Uterus (tissue), 4 donors: ENCODE data around the gene CFAP20DC. TPM values are rescaled to one million over a fixed set of nuclear protein-coding genes. Genes with fewer than 3 reads are reported as not detected.

Source experiments
- DNase-seq, 2 donors: peaks; one replicate each; pipeline ENCODE4 v3.0.0-alpha.2; 2019 to 2020
- H3K27ac ChIP-seq, 2 donors: fragments of 200-600 bp; sonication (generic); 1 replicate in 1 of 2; 2 replicates in 1 of 2; pipeline ENCODE4 v1.5.1; 2016 to 2018
- H3K27me3 ChIP-seq, 2 donors: fragments of 200-600 bp; sonication (generic); one replicate each; pipeline ENCODE4 v1.5.1; 2018 to 2019; ENCODE audit warnings: control low read depth in 1 of 2
- H3K36me3 ChIP-seq, 2 donors: fragments of 200-600 bp; sonication (generic); one replicate each; pipeline ENCODE4 v1.5.1; 2019; ENCODE audit warnings: control low read depth in 1 of 2
- H3K4me1 ChIP-seq, 2 donors: fragments of 200-600 bp; sonication (generic); one replicate each; pipeline ENCODE4 v1.5.1; 2018 to 2019; ENCODE audit warnings: control low read depth in 1 of 2
- H3K4me3 ChIP-seq, 2 donors: fragments of 200-600 bp; sonication (generic); 1 replicate in 1 of 2; 2 replicates in 1 of 2; pipeline ENCODE4 v1.5.1; 2018 to 2019; ENCODE audit warnings: mild to moderate bottlenecking in 1 of 2
- H3K9me3 ChIP-seq, 2 donors: fragments of 200-600 bp; sonication (generic); one replicate each; pipeline ENCODE4 v1.5.1; 2019; ENCODE audit warnings: control low read depth in 1 of 2
- CTCF ChIP-seq, 4 experiments: fragments of 200-600 bp in 2 of 4; fragments of 450-650 bp in 2 of 4; sonication (generic) in 2 of 4; IDR thresholded peaks; one replicate each; pipeline ENCODE4 v1.5.1; 2016 to 2019; ENCODE audit warnings: antibody characterized with exemption in 4 of 4, mild to moderate bottlenecking in 2 of 4, moderate library complexity in 1 of 4
- POLR2A ChIP-seq, 2 donors: fragments of 450-650 bp; IDR thresholded peaks; one replicate each; pipeline ENCODE4 v1.6.1; 2016; ENCODE audit warnings: antibody characterized with exemption in 2 of 2, mild to moderate bottlenecking in 1 of 2, moderate library complexity in 1 of 2
- intact Hi-C: fragments of 100-400 bp; cut with DNase I; formaldehyde crosslinking; loops from one replicate; pipeline ENCODE4 v1.15.1; 2023; ENCODE audit warnings: low total_unique reads
- total RNA-seq, 4 donors: library from RNA; depleted of rRNA in 3 of 4; stranded (reverse); fragments of >200 nt in 3 of 4; gene quantifications; one replicate each; pipeline versions ENCODE4 v1.1.0 to v1.2.4, GENCODE V29; 2014 to 2023
- donor health status: DM: yes; HTN: yes; CAD: no.

CFAP20DC gene
- total RNA-seq, 4 donors from 2014 or later = under 0.01 to 5.1 TPM; not detected in 2

- intact Hi-C loops = no loop called here
- Histone ChIP-seq H3K27ac (no peak overlapping the region), H3K36me3 (no peaks in the 10 kb centered on the region), H3K4me1 (no peaks in the 10 kb centered on the region), H3K9me3 (no peaks in the 10 kb centered on the region), H3K27me3 (no peaks in the 10 kb centered on the region), H3K4me3 (no peak overlapping the region)
- TF ChIP-seq POLR2A (IDR thresholded peaks at IDR 0.05) = no peak
- TF ChIP-seq CTCF (IDR thresholded peaks at IDR 0.05) = no peak
- DNase-seq = no peak
These were observed 264.9 kb downstream of the CFAP20DC start for GRCh38 chr3:58784888-58785287.

GRCh38 chr3:58784425-58784824 lies 265.4 kb downstream of the CFAP20DC start:
- H3K27me3 ChIP-seq = no peaks in the 10 kb centered on the region
- H3K4me1 ChIP-seq = no peaks in the 10 kb centered on the region
- no peaks in the 10 kb centered on the region for H3K36me3 ChIP-seq
- intact Hi-C loops = no loop called here
- no peak overlapping the region for H3K27ac ChIP-seq
- no peaks in the 10 kb centered on the region for H3K9me3 ChIP-seq
- H3K4me3 ChIP-seq = no peak overlapping the region
- no peak for DNase-seq
- no peak for TF ChIP-seq POLR2A (IDR thresholded peaks at IDR 0.05)
- no peak for TF ChIP-seq CTCF (IDR thresholded peaks at IDR 0.05)

GRCh38 chr3:58783845-58784244 lies 266.0 kb downstream of the CFAP20DC start:
- H3K4me3 ChIP-seq = no peak overlapping the region
- H3K36me3 ChIP-seq = no peaks in the 10 kb centered on the region
- H3K4me1 ChIP-seq = no peaks in the 10 kb centered on the region
- no peak for DNase-seq
- no peaks in the 10 kb centered on the region for H3K27me3 ChIP-seq
- H3K27ac ChIP-seq = no peak overlapping the region
- TF ChIP-seq CTCF (IDR thresholded peaks at IDR 0.05) (no peak), POLR2A (IDR thresholded peaks at IDR 0.05) (no peak)
- no peaks in the 10 kb centered on the region for H3K9me3 ChIP-seq
- intact Hi-C loops = no loop called here

- TF ChIP-seq CTCF (IDR thresholded peaks at IDR 0.05) (no peak), POLR2A (IDR thresholded peaks at IDR 0.05) (no peak)
- Histone ChIP-seq H3K9me3 (no peaks in the 10 kb centered on the region), H3K27me3 (no peaks in the 10 kb centered on the region), H3K4me1 (no peaks in the 10 kb centered on the region), H3K36me3 (no peaks in the 10 kb centered on the region), H3K4me3 (no peak overlapping the region), H3K27ac (no peak overlapping the region)
- no peak for DNase-seq
- intact Hi-C loops = no loop called here
These were observed 269.9 kb downstream of the CFAP20DC start for GRCh38 chr3:58779934-58780333.

- no peak for DNase-seq
- Histone ChIP-seq H3K27ac (no peak overlapping the region), H3K27me3 (no peaks in the 10 kb centered on the region), H3K9me3 (no peaks in the 10 kb centered on the region), H3K36me3 (no peaks in the 10 kb centered on the region), H3K4me1 (no peaks in the 10 kb centered on the region), H3K4me3 (no peak overlapping the region)
- TF ChIP-seq POLR2A (IDR thresholded peaks at IDR 0.05) = no peak
- TF ChIP-seq CTCF (IDR thresholded peaks at IDR 0.05) = no peak
- intact Hi-C loops = no loop called here
These were observed 273.6 kb downstream of the CFAP20DC start for GRCh38 chr3:58776231-58776630.
